Epithelial cell of prostate (primary cell): ENCODE measurements around the gene SLC8A2.

Experiments
- DNase-seq: peaks from one replicate; pipeline ENCODE4 v3.0.0-alpha.2; 2011; ENCODE audit warnings: low read depth, low spot score
- H3K27ac ChIP-seq: fragments of 450-650 bp; 2 replicates; pipeline ENCODE4 v1.5.1; 2017; ENCODE audit warnings: mild to moderate bottlenecking

The SLC8A2 gene

DNA sequence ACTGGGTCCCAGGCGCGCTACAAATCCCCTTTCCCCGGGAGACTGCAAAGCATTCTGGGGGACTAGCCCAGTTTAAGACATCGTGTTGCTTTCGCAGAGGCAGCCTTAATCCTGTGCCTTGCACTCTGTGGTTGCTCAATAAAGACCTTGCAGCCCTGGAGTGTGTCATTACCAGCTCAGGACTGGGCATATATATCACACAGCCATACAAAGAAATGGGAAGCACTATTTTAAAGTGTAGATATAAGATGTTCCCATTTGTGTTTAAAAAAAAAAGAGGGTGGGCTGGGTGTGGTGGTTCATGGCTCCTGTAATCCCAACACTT is 32.1 kb upstream of the SLC8A2 start:
- no peak for DNase-seq
- H3K27ac ChIP-seq: no peak overlapping the region

DNA sequence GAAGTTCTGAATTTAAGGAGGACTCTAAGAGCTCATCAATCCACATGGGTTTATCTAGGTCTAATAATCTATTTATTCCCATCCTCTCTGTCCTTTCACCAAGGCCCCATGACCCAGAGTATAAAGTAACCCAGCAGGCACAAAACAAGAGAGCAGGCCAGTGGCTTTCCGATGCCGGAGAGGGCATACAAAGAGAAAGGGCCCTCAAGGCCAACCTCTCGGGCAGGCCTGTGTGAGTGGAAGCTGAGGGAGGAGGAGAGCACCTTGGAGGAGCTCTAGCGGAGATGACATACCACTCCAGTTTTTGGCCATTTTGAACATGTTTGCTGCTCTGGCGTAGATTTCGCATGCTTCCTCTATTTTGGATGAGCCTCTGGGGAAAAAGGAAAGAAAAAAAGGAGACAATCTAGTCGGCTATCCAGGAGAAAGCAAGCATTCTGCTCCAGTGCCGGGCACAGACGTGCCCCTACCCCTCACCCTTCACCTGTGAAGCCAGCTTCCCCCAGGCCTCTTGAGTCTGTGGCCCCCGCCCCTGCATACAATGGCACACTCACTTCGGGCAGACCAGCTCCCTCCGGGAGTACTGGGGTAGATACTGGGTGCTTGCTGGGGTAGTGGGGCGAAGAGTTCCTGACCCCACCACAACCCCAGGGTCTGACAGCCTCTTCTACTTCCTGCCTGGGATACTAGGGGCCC is 31.6 kb upstream of the SLC8A2 start:
- no peak for DNase-seq

DNA sequence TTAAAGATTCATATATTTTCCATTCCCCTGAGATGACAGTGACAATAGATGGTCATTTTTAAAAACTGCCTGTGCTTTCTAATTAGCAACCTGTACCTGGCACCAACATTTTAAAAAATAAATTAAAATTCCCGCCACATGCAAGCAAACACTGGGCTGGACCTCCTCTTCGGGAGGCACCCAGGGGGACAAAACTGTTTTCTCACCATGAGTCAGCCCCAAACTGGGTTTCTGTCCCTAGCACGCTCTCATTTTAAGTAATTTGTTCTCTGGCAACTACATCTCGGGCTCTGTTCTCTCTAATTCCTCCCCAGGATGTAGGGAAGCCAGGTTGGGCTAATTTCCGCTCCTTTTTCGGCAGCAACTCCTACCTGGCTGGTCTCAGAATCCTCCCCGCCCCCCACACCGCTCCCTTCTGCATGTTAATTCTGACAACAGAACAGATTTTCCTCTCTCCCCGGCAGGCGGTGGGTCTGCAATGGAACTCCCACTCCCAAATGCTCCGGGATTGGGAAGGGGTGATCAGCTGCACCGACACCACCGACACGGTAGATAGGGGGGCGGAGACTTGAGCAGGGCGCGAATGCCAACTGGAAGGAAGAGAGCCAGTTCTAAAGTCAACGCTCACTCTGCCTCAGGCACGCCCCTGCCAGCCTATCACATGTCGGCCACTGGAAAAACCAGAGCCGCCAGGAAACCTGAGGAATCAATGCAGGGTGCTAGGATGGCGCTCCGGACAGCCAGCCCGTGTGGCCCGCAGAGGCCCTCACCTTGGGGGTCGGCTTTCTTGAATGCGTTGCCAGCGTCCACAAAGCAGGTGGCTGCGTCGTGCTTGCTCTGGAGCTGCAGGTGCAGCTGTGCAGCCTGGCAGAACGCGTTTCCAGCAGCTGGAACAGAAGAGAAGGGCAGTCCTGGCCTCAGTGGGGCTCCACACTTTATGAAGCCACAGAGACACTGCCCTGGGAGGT is 28.5 kb upstream of the SLC8A2 start:
- no peak overlapping the region for H3K27ac ChIP-seq
- DNase-seq: no peak

More for the DNA sequence above, 31.6 kb upstream of the SLC8A2 start:
- no peak overlapping the region for H3K27ac ChIP-seq

DNA sequence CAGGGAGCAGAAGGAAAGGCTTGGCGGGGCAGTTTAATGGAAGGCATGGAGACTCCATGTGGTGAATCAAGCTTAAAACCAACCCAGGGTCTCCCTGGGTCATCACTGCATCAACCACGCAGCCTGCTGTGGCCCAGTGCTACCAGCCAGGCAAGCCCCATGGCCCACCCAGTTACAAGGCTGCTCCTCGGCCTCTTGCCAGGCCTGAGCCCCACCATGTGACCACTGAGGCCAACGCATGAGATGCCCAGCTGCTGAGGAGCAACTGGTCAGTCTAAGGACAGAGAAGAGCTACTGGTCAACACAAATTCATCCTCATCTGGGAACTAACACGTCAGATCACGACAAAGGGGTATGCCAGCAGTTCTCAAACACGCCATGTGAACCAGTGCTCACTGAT is 27.7 kb upstream of the SLC8A2 start:
- no peak for DNase-seq
- no peak overlapping the region for H3K27ac ChIP-seq

DNA sequence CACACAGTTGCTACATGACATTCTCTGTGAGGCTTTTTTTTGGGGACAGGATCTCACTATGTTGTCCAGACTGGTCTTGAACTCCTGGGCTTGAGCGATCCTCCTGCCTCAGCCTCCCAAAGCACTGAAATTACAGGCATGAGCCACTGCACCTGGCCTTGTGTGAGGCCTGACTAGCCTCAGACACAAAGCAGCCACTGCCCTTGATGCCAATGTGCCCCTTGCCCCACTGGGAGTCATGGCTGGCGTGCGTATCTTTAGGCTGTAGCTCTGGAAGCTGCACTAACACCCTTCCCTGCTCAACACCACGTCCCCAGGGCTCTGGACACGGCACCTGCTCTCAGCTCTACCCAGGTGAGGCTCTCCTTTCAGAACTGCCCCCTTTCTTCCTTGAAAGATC is 26.9 kb upstream of the SLC8A2 start:
- no peak overlapping the region for H3K27ac ChIP-seq
- no peak for DNase-seq

DNA sequence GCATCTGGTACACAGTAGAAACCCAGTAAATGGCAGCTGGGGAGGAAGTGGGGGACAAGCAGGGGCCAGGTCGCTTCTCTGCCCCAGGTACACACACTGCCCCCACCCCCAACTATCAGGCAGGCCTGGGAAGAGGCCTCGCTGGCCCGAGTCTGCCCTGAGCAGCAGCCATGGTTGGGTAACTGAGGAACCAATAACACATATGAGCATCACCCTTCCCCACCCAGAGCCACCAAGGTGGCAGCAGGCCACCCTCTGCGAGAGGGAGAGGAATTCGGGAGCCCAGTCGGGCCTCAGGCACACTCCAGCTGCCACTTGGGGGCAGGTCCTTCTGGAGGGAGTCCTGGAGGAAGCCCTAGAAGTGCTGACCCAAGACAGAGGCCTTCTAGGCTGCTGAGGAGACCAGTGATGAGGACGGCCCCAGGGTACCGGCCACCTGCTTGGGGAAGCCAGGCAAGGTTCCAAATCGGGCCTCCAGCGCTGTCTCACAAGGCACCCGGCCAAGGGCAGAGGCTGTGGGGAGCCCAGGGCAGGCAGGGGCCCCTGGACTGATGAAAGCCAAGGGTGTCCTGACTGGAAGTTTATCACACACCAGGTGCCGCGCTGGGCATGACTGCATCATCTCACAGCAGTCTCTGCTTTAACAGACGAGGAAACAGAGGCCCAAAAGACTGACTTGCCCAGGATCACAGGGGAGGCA is 26.3 kb upstream of the SLC8A2 start:
- H3K27ac ChIP-seq: no peak overlapping the region
- DNase-seq: no peak

DNA sequence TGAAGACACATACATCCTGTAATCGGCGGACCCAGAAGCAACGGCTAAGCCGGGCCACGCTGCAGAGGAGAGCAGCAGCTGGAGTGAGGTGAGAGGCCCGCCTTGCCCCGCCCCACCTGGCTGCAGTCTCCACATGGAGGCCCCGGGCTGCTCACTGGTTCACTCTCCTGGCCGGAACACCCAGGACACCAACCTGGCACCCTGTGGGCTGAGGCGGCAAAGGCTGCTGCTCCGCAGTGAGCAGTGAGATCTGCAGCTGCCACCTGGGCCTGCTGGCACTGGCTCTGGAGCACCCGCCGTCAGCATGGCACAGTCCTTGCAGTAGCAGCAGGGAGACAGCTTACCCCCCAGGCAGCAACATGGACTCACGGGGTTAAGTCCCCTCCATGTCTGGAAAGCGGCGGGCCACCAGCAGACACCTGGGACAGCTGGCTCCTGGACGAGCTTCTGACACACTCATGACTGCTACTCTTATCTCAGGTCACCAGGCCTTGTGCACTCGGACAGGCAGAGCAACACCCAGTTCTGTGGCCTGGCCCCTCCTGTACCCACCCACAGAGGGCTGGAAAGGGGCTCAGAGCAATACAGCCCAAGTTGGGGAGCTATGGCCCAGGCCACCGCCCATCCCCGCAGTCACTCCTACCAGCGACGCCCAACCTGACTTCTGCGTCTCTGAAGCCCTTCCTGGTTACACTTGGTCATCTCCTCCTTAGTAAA is 25.5 kb upstream of the SLC8A2 start:
- no peak overlapping the region for H3K27ac ChIP-seq
- no peak for DNase-seq

DNA sequence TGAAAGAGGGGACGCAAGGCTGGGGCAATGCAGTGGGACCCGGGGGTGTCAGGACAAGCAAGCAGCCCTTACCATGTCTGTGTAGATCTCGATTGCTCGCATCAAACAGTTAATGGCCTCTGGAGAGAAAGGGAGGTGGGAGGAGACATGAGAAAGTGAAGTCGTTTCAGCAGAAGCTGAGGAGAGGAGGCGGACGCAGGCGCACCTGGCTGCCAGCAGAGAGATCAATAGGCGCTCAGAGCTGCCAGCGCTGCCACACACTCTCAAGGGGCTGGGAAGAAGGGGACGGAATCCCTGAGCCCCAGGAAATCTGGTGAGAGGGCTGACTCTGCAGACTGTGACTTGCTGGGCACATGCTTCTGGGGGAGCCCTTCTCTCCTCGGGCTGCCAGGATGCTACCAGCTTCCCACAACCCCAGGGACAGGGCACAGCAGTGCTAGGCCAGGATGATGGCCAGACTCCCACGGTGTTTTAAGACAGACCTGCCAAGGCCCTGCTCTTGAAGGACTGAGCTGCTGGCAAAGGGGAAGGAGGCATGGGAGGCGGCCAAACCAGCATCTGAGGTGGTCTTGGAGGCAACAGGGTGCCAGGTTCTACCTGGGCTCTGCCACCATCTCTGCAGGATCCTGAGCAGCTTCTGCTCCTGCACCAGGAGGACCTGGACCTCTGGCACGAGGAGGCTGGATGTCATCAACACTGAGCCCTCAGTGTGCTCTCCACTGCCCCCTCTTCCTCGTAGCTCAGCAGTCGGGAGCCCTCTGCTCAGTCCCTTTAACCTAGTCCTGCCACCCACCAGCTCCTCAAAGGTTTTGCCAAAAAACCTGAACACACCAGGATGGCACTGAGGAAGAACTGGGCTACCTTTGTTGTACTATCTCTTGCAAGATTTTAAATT is 24.0 kb upstream of the SLC8A2 start:
- no peak for DNase-seq
- H3K27ac ChIP-seq: no peak overlapping the region

DNA sequence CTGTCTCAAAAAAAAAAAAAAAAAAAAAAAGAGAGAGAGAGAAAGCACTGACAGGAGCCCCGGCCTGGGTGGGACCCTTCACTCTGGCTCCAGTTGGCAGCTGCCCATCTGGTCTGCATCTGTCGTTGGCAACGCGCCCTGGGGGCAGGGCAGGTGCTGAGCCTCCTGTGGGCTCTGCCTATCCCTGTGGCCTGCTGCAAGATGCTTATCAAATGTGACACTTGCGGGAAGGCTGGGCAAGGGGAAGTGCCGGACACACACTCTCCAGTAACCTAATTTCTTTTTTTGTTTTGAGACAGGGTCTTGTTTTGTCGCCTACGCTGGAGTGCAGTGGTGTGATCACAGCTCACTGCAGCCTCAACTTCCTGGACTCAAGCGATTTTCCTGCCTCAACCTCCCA is 23.0 kb upstream of the SLC8A2 start:
- no peak for DNase-seq
- no peak overlapping the region for H3K27ac ChIP-seq

DNA sequence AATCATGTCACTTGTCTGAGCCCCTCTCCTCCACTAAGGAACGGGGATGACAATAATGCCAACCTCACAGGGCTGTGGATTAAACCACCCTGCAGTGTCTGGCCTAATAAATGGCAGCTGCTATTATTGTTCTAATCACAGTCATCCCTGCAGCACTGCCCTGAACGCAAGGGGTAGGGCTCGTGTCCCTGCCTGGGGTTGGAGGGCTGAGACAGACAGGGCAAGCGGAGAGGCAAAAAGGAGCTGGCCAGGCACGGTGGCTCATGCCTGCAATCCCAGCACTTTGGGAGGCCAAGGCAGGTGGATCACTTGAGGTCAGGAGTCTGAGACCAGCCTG is 22.5 kb upstream of the SLC8A2 start:
- H3K27ac ChIP-seq: no peak overlapping the region
- DNase-seq: no peak

DNA sequence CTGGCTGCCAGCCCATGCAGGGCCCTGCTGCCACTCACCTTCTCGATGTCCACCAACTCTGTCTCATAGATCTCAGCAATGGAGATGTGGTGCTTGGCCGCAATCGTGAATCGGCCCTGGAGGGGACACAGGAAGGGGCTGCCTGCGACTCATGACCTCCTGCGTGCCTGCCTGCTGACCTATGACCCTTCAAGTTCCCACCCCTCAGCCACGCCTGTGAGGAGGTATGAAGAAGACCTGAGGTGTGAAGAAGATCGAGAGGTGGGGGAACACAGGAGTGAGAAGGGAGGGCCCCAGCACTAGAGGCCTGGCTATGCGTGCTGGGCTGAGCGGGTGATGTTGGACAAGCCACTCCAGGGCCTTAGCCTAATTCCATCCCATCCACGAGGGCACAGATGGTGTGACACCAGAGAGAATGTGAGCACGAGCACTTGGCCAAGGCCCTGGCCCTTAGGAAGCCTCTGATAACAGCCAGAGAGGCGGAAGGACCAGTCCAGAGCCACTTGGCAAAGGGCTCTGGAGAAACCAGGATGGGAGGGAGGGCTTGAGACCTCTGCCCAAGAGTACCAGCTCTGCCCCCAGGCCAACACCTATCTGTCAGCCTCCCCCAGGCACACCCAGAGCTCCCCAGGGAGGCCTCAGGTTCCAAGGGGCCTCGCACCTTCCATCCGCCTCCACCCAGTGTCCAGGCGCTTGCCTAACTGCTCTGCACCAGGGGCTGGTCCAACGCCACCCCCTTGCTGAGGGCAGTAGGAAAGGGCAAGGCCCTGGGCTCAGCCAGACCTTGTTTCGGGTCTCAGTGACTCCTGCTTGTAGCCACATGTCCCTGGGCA is 21.9 kb upstream of the SLC8A2 start:
- no peak overlapping the region for H3K27ac ChIP-seq
- no peak for DNase-seq

DNA sequence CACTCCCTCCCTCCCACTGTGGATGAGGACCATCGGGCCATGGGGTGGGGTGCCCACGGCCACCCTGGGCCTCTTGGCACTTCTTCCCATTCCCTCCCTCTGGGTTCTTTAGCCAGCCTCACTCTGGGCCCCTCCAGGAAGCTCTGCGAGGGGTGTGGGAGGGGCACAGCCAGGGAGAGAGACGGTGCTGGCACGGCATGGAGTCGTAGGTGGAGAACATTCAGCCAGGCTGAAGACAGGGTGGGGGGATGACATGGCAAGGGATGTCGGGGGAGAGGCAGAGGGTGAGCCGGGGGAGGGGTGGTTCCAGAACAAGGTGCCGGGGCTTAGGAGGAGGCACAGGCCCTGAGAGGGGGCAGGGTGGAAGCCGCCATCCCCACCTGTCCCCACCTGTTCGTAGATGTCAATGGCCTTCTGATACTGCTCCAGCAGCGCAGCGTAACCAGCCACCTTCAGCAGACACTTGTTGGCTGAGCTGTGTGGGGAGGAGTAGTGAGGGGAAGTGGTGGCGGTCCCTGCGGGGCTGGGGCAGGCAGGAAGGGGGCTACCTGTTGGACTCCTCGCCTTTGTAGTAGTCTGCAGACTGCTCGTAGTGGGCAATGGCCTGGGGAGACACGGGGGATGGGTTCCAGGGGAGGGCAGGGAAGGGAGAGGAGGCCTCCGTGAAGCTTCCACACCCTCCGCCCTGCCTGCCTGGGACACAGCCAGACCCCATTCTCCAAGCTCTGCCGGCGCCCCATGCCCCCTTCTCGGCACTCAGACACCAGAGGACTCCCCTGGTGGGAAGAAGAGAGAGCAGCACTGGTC is 21.1 kb upstream of the SLC8A2 start:
- no peak overlapping the region for H3K27ac ChIP-seq
- no peak for DNase-seq

DNA sequence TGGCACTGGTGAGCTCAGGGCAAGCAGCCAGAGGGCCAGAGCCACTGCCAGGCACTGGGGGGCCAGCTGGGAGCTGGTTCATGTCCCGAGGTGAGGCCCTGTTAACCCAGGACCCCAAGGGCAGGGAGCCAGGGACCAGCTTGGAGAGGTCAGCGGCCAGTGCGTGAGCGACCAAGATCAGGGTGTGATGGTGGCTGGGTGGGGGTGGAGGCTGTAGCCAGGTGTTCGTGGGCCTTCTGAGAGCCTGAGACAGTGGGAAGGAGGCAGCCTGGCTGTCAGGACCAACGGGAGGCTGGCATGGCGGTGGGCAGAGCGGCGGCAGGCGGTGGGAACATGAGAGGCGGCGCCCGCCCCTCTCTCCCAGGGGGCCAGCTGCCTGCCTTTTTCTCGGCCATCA is 20.4 kb upstream of the SLC8A2 start:
- DNase-seq: no peak
- H3K27ac ChIP-seq: no peak overlapping the region

DNA sequence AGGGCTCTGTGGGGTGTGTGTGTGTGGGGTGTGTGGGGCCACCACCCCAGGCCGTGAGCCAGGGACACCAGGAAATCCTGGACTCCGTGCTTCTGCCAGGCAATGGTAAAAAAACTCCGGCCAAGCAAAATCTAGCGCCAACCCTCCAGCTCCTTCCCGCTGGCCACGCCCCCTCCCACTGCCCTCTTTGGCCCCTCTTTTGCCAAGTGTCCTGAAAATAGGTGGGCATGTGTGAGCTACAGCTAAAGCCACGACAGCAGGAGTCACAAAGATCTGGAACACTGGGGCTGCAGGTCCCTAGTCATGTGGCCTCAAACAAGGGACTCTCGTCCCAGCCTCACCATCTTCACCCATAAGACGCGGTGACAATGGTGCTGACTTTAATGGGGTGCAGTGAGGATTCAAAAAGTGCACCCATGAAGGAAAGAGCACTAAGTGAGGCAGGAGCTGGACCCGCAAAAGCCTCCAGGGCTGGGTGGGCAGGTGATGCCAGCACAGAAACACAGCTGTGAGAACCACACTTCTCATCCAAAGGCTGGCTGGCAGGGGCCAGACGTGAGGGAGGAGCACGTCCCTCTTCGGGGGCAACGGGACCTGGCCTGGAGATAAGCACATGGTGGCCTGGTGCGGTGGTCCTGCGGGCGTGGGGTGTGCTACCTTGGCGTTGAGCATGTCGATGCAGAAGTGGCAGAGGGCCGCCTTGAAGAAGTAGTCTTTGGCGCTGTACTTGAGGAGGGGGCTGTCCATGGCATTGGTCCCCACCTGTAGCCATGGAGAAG is 19.9 kb upstream of the SLC8A2 start:
- no peak overlapping the region for H3K27ac ChIP-seq
- no peak for DNase-seq

DNA sequence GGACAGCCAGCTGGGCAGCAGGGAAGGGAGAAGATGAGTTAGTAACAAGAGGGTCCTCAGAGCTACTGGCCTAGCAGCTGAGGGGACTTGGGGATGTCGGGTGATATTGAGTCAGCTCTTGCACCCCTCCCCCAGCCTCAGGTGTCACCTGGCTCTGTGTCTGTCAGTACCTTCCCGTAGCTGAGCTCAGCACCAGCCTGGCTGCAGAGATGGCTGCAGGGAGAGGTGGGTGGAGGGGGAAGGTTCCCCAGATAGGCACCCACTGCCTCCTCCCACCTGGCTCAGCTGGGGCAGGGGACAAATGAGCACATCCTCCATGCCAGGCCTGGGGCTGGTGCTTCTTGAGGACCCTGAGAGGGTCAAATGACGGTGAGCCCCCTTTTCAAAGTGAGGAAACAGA is 19.2 kb upstream of the SLC8A2 start:
- DNase-seq: no peak
- no peak overlapping the region for H3K27ac ChIP-seq

DNA sequence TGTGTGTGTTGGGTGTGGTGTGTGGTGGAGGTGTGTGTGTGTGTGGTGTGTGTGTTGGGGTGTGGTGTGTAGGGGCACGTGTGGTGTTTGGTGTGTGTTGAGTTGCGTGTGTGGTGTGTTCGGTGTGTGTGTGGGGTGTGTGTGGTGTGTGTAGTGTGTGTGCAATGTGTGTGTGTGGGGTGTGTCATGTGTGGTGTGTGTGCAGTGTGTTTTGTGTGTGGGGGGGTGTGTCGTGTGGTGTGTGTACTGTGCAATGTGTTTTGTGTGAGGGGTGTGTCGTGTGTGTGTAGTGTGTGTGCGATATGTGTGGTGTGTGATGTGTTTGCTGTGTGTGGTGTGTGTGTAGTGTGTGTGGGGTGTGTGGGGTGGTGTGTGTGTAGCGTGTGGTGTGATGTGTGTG is 18.3 kb upstream of the SLC8A2 start:
- DNase-seq: no peak
- H3K27ac ChIP-seq: no peak overlapping the region
